HG03439 (cell line): ENCODE data around the gene RINL.
"Not testable (repeated sequence)": the region's sequence is repeated elsewhere in the genome, so short reads cannot be mapped to it uniquely, and the experiment has no call there.

Experiments
- ATAC-seq: cut with Tn5 transposase; IDR thresholded peaks from one replicate; pipeline ENCODE4 v1.9.1; 2021; ENCODE audit warnings: mild to moderate bottlenecking, moderate library complexity; ENCODE audit not compliant: unreplicated experiment

RINL gene

DNA sequence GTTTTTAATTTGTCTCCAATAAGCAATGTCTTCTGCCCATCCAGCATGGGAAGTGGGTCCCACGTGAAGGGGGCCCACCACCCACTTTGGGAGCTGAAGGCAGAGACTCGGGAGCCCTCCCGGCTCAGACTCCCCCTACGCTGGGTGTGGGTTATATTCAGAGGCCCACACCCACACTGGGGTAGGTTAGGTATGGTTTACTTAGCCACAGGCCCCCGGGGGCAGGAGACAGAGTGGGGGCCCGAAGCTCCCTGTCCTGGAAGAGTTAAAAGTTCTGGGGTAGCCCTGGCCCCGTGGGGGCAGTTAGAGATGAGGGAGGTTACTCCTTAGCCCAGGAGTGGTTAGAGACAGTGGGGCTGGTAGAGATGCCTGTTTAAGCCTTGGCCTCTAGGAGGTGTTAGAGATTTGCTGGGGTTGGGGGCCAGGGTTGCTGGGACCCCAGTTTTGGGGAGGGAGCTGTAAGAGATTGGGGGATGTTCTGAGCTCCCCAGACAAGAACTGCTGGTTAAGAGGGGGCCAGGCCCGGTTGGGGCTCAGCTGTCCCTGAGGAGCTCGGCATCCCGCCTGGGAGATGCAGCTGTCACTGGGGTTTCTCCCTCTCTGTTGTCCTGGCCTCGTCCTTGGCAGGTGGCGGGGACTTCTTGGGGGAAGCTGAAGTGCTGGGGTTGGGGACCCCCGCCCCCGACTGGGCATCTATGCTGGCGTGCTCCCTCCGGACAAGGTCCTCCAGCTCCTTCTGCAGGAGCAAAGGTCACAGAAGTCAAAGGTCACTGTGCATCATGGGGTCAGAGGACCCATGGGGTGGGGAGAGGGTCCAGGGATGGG lies 712 bp upstream of the RINL start:
- ATAC-seq: no peak

DNA sequence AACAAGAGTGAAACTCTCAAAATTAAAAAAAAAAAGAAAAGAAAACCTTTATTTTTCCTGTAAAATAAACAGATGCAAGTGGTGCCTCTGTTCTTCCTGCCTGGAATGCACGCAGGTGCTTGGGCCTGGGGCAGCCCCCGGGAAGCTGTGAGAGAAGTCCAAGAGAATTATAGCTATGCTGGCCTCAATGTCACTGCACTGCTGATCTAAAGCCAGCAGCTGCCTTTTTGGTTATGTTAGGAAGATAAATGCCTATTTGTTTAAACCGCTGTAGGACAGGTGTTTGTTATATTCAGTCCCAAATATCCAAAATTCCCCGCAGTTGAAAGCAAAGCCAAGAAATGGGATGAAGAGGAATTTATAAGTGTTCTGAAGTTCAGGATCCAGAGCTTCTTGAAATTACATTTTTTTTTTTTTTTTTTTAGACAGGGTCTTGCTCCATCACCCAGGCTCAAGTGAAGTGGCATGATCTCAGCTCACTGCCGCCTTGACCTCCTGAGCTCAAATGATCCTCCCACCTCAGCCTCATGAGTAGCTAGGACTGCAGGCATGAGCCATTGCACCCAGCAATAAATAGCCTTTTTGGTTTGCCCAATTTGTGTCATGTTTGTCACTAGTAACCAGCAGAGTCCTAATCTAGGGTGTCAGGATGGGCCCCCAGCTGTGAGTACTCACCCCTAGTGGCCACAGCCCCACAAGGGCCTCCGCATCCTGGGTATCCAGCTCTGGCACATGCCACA lies 2.2 kb downstream of the RINL start:
- no peak for ATAC-seq

DNA sequence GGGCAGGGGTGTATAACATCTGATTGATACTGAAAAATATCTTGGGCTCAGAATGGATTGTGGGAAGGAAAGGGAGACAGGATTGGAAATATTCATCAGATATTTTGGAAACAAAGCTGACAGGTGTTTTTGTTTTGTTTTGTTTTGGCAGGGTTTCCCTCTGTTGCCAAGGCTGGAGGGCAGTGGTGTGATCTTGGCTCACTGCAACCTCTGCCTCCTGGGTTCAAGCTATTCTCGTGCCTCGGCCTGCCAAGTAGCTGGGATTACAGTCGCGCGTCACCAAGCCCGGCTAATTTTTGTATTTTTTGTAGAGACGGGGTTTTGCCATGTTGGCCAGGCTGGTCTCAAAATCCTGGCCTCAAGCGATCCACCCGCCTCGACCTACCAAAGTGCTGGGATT lies 4.7 kb downstream of the RINL start:
- not testable (repeated sequence) for ATAC-seq

DNA sequence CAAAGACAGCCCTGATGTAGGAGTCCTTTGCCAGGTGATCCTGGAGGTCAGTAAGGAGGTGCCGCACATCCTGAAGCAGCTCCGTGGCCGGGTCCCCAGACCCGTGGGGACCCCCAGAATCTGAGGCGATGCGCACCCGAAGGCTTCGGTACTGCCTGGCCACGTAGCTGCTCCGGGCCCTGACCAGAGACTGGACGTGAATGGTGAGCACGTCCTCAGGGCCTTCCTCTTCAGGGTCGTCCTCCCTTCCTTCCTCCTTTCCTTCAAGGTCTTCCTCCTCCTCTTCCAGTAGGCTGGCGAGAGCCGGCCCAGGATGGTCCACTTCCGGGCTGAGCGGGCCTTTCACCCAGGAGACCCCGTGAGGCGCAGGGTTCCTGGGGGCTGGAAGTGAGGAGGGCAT lies 7.5 kb downstream of the RINL start:
- ATAC-seq: no peak

DNA sequence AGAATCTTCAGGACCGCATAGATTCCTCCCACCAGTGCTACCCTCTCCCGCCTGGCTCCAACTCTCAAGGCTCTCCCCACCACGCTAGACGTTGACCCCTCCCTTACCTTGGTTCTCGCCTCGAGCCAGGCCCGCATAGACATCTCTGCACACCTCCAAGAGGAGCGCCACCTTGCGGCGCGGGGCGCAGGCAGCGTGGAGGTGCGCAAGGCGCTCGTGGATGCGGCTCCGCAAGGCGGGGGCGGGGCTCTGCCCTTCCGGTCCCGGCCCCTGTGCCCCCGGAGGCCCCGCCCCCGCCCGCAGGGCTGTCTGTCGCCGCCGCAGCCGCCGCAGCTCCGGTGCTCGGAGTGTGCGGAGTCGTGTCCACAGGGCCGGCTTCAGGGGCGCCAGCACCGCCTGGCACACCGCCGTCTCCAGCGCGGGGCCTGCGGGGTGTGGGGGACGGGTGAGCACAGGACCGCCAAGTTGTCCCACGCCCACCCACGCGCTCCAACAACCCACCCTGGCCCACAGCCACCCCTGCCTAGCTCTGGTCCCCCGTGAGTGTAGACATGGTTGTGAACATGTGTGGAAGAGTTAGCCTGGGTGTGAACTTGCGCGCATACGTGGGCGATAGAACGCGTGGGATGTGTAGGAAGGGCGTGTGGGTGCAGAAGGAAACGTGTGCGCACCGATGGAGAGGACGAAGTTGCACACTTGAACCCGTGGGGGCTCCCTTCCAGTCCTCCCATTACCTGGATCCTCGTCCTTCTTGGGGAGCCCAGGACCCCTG lies 8.1 kb downstream of the RINL start:
- peak; percentile 72 for ATAC-seq

DNA sequence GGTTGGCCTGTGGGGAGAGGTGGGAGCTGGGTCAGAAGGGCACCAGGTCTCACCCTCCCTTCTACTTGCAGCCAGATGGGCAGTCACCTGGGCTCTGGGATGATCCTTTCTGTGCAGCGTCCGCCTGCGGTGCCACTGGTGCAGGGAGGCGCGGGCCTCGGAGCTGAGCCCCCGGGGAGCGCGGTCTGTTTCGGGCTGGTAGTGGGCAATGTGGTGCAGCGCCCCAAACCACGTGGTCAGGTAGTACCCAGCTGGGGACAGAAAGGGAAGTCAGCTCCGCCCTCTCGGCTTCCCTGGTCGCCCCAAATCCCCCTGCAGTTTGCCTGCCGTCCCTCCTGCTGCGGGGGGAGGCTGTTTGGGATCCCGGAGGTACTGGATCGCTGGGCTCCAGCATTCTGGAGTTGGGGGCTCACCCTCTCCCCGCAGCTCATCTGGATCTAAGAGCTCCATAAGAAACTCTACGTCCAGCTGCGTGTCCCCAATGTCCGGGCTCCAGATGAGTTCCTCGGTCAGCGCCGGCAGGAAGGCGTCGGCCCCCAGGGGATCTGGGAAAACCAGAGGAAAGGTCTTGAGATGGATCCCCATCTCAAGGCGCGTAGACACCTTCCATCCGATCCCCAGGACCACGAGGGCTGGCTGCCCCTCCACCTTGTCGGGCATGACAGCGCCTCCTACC lies 8.8 kb downstream of the RINL start:
- peak; percentile 4 for ATAC-seq

DNA sequence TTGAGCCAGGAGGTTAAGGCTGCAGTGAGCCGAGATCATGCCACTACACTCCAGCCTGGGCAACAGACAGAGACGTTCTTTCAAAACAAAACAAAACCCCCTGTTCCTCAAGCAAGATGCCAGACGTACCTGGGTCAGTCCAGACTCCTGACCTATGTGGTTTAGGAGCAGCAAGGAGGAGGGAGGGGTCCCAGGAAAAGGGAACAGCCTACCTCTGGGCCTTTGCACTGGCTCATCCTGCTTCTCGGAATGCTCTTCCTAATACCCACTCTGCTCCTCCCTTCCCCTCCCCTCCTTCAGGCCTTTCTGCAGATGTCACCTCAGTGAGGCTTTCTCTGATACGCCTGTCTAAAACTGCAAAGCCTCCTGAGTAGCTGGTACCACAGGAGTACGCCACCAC lies 9.5 kb downstream of the RINL start:
- no peak for ATAC-seq

DNA sequence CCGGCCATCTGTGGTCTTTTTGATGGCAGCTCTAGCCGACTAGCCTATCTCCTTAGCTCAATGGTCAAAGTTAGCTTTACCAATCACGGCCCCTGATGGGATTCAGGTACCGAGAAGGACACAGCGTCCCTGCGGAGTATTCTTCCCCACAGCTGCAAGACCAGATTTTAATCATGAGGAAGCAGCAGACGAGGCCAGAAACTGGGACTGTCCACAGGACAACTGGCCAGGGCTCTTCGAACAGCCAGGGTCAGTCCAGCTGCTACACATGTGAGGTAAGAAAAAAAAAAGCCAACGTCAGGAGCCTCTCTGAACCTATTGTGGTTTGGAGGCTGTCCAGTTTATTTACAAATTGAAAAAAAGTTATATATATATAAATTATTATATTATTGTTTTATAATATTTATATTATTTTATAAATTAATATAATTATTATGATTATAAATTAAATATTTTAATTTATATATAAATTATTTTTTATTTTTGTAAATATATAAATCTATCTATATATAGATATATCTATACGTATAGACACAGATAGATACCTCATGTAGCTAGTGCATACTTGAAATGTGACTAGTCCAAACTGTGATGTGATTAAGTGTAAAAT lies 10.8 kb downstream of the RINL start:
- no peak for ATAC-seq

DNA sequence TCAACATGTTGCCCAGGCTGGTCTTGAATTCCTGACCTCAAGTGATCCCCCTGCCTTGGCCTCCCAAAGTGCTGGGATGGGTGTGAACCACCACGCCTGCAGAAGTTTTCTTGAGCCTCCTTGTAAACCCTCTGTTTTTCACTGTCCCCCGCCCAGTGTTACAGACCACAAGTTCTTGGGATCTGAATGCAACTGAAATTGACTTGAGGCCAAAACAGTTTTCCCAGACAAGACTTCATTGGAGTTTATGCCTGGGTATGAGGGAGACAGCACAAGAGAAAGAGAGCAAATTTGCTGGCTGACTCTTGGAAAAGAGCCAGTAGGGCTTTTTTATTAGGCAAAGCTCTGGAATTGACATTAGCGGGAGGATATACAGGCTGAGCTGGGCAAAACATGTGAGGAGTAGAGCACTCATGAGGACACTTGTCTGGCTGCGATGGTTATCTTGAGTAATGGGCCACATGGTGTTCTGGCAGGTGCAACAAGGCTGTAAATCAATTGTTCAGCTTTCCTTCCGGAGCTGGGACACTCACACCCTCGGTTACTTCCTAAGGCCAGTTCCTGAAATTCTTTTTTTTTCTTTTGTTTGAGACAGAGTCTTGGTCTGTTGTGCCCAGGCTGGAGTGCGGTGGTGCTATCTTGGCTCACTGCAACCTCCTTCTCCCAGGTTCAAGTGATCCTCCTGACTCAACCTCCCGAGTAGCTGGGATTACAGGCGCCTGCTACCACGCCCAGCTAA lies 15.6 kb downstream of the RINL start:
- ATAC-seq: no peak

DNA sequence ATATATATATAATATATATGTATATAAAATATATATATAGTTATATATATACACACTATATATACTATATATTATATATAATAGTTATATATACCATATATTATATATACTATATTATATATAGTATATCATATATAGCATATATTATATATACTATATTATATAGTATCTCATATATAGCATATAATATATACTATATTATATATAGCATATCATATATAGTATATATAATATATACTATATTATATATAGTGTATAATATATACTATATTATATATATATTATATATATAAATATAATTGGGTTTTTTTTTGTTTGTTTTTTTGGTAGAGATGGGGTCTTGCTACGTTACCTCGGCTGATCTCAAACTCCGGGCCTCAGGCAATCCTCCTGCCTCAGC lies 16.7 kb downstream of the RINL start:
- no peak for ATAC-seq

DNA sequence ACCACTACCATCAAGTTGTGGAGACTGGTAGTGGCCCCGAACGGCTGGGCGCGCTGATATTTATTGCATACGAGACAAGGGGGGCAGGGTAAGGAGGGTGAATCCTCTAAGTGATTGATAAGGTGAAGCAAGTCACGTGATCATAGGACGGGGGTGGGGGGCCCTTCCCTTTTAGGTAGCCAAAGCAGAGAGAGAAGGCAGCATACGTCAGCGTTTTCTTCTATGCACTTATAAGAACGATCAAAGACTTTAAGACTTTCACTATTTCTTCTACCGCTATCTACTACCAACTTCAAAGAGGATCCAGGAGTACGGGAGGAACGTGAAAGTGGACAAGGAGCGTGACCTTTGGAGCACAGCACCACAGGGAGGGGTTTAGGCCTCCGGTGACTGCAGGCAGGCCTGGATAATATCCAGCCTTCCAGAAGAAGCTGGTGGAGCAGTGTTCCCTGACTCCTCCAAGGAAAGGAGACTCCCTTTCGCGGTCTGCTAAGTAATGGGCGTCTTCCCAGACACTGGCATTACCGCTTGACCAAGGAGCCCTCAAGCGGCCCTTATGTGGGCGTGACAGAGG lies 18.4 kb downstream of the RINL start:
- not testable (repeated sequence) for ATAC-seq

DNA sequence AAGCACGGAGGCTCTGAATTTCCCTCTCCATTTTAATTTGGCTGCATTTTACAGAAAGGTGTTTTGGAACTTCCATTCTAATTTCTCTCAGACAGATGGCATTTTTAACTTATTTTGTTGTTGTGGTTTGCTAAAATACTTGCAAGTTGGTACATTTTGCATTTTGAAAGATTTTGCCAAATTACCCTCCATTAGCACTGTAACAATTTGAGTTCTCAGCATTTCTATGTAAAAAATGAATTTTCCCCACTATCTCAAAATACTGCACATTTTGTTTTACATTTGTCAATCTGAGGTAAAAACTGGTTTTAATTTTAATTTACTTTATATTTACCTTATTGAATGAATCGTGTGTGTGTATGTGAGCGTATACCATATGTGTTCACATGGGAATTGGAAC lies 21.3 kb downstream of the RINL start:
- ATAC-seq: no peak

DNA sequence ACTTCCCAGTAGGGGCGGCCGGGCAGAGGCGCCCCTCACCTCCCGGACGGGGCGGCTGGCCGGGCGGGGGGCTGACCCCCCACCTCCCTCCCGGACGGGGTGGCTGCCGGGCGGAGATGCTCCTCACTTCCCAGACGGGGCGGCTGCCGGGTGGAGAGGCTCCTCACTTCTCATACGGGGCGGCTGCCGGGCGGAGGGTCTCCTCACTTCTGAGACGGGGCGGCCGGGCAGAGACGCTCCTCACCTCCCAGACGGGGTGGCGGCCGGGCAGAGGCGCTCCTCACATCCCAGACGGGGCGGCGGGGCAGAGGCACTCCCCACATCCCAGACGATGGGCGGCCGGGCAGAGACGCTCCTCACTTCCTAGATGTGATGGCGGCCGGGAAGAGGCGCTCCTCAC lies 22.3 kb downstream of the RINL start:
- not testable (repeated sequence) for ATAC-seq

DNA sequence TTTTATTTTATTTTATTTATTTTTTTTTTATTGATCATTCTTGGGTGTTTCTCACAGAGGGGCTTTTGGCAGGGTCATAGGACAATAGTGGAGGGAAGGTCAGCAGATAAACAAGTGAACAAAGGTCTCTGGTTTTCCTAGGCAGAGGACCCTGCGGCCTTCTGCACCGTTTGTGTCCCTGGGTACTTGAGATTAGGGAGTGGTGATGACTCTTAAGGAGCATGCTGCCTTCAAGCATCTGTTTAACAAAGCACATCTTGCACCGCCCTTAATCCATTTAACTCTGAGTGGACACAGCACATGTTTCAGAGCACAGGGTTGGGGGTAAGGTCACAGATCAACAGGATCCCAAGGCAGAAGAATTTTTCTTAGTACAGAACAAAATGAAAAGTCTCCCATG lies 23.1 kb downstream of the RINL start:
- not testable (repeated sequence) for ATAC-seq

DNA sequence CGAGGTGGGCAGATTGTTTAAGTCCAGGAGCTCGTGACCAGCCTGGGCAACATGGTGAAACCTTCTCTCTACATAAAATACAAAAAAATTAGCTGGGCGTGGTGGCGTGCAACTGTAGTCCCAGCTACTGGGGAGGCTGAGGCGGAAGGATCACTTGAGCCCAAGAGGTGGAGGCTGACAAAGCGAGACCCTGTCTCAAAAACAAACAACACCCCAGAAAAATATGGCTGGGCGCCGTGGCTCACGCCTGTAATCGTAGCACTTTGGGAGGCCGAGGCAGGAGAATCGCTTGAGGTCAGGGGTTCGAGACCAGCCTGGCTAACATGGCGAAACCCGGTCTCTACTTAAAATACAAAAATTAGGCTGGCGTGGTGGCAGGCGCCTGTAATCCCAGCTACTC lies 24.9 kb downstream of the RINL start:
- ATAC-seq: no peak

DNA sequence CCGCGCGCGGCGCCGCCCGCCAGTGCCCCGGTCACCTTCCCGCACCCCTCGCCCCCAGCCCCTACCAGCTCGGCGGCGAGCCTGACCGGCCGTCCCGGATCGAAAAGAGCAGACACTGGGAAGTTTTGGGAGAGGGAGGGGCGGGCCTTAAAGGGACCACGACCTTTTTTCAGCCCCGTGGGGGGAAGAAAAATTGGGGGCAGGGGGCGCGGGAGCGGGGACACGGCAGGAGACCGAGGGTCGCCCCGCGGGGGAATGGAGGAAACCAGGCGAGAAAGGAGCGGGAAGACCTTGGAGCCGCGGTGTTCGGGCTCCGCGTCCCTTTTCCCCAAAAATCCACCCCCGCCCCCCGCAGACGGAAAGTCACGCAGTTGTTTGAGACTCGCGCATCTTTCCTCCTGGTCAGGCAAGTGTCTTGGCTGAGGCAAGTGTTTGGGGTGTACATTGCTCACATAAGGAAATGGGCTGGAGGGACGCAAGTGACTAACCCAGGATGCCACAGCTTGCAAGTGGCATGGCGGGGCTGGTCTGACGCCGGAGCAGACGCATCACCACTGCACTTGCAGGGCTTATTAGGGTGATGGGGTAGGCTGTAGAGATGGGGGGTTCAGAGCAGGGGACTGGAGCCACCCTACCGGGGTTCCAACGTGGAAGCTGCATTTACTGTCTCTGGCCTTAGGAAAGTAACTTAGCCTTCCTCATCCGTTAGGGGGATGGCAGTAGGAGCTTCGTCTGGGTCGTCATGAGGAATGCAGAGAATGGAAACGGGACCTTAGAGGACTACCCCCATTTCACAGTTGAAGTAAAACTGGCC lies 25.6 kb downstream of the RINL start:
- ATAC-seq: no peak

DNA sequence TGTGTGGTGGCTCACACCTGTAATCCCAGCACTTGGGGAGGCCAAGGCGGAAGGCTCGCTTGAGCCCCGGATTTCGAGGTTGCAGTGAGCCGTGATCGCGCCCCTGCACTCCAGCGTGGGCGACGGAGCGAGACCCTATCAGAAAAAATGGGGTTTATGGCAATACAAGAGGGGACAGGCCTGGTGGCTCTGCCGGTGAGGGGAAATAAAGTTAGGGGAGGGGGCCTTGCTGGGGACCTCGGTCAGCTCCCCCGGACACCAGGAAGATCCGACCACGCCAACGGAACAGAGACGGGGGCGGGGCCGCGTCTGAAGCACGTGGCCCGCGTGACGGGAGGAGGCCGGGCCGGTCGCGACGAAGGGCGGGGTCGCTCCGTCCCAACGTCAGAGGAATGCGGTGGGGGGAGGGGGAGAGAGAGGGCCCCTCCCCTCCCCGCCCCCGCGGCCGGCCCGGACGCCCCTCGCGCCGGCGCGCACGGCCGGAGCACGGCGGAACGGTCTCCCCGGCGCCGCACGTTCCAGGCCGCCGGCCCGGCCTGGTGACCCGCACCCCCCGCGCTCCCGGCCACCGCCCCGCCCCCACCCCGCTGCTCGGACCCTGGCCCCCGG lies 26.3 kb downstream of the RINL start:
- ATAC-seq: peak; percentile 33

DNA sequence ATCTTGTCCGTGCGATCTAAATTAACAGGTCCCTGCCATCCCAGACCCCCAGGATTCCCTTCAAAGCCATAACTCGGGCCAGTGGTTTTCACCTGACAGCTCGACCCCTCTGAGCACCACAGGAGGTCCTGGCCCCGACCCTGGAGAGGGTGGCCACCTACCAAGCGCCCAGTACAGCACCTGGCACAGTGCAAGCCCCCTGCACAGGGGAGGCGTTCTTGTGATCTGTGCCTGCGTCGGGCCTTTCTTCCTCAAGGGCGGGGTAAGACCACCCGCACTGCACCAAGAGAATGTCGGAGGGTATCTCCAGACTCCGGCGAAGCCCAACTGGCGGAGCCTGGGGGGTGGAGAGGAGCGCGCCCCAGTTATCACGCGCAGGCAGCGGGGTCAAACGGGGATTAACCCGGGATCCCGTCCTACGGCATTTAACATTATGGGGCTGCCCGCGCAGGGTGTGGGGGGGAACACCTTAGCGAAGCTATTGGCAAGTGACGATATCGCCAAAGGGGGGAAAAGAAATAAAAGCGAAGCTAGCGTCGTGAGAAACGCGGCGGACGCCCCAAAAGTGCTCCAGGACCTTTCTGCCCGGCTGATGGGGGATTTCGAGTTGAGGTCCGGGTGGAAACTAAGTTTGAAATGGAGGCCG lies 27.0 kb downstream of the RINL start:
- ATAC-seq: no peak
